ENCODE data around the gene PPARG.

Gene PPARG

DNA sequence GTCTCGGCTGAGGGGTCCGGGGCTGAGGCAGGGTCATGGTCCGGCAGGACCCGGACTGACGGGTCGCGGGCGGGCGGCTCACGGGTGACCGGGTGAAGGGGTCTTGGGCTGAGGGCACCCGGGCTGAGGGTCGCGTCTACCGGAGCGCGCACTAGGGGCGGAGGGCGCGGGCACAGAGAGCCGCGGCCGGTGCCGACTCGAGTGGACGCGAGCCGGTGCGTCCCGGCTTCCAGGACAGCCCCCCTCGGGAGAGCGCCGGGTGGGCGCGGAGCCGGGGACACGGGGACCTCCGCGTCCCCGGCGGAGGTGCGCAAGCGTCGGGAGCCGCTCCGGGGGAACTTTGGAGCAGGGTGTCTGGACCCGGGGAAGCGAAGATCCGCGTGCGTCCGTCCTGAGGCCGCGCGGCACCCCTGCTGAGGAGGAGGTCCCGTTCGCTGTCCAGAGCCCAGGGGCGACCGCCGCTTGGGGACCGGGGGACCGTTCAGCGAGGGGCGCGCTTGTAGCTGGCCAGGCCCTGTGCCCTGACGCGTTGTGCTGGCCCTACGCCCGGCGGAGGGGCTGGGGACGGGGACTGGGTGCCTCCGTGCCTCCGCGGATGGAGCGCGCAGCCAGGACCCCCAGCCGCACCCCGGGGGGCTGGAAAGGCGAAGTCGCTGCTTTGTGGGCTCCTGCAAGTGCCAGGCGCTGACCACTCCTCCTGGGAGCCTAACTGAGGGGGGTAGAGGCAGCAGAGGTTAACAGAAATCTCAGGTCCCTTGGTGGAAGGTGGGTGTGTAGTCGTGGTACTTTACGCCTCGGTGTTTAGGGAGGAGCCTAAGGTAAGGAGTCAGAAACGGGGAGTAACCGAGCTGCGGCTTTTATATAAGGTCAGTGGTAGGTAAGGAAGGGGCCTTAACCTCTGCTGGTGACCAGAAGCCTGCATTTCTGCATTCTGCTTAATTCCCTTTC lies at the start of gene PPARG:
TSS of gene PPARG (plus strand) at position 889 of the 948 bp plus-strand sequence. CDS start 90,642 bp downstream, outside the sequence.
- no peak for DNase-seq (ENCODE audit: insufficient read length, low spot score)
- TF ChIP-seq, protein P1, sequence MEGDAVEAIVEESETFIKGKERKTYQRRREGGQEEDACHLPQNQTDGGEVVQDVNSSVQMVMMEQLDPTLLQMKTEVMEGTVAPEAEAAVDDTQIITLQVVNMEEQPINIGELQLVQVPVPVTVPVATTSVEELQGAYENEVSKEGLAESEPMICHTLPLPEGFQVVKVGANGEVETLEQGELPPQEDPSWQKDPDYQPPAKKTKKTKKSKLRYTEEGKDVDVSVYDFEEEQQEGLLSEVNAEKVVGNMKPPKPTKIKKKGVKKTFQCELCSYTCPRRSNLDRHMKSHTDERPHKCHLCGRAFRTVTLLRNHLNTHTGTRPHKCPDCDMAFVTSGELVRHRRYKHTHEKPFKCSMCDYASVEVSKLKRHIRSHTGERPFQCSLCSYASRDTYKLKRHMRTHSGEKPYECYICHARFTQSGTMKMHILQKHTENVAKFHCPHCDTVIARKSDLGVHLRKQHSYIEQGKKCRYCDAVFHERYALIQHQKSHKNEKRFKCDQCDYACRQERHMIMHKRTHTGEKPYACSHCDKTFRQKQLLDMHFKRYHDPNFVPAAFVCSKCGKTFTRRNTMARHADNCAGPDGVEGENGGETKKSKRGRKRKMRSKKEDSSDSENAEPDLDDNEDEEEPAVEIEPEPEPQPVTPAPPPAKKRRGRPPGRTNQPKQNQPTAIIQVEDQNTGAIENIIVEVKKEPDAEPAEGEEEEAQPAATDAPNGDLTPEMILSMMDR (IDR thresholded peaks at IDR 0.05; ENCODE audit: insufficient read depth, missing control alignments) = no peak
- FAIRE-seq = no peak

DNA sequence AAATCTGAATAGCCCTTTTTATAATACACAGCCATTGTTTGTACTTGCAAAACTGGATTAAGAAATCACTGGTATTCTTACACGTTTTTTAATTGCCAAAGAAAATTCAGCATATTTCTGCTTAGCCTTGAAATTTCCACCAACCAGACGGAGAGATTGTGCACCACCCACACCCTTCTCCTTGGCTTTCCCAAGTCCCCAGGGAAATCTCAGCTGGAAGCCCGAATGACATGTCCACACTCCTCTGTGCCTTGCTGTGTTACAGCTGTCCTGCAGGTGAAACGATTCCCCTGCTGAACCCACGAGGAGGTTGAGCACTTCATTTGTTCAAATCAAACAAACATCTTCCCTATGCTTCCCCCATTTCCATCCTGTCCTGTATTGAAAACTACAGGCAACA lies 49.6 kb upstream of the PPARG start:
- no peak for FAIRE-seq
- DNase-seq (ENCODE audit: insufficient read length, low spot score) = no peak
- TF ChIP-seq, protein P1 (IDR thresholded peaks at IDR 0.05; ENCODE audit: insufficient read depth, missing control alignments) = no peak

GRCh38 chr3:12242772-12243171 lies 46.1 kb upstream of the PPARG start:
- FAIRE-seq = no peak

DNA sequence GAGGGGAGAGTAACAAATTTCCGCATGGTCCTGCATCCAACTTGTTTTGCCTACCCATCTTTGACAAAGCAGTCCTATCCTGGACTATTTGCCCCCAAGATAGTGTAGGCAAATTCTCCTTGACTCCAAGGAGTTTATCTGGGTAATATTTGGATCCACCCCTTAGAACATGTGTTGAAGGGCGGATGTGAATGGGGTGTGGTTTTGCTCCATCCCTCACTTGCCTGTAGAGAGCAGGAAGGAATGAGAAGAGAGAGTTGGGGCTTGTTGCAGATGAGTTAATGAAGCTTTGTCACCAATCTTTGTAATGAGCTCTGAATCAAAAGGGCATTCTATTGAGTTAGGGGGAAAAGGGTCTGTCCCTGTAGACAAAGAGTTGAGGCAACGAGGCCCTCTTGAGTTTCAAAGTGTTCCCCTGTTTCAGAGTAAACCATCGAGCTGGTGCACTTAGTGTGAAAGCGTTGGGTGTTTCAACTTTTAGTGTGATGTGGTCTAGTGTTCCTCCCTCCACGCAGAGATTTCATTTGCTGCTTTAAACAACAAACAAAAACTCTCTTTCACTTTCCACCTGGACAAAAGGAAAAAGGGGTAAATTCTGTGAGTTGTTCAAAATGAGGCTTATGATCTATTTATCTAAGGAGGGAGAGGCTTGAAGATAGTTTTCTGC lies 42.2 kb upstream of the PPARG start:
- no peak for DNase-seq (ENCODE audit: insufficient read length, low spot score)
- TF ChIP-seq, protein P1 (IDR thresholded peaks at IDR 0.05; ENCODE audit: insufficient read depth, missing control alignments) = no peak
- no peak for FAIRE-seq

More at GRCh38 chr3:12242772-12243171, 46.1 kb upstream of the PPARG start:
- no peak for DNase-seq (ENCODE audit: insufficient read length, low spot score)
- TF ChIP-seq, protein P1 (IDR thresholded peaks at IDR 0.05; ENCODE audit: insufficient read depth, missing control alignments) = no peak

DNA sequence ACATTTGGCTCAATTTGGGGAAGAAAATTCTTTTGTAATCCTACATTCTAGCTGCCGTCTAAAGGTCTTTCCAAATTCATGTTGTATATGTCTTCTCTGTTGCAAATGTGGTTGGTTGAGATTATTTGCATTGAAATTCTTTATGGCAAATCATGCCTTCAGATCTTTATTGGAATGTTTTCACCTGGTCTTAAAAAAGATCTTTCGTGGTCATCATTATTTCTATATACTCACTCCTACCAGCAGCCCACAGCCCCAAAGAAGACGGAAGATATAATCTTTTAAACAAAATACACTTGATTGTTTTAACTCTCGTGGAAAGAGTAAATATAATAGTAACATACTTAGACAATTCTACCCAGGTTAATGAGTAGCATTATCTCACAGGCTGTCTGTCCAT lies 41.5 kb upstream of the PPARG start:
- no peak for FAIRE-seq
- no peak for DNase-seq (ENCODE audit: insufficient read length, low spot score)
- TF ChIP-seq, protein P1 (IDR thresholded peaks at IDR 0.05; ENCODE audit: insufficient read depth, missing control alignments) = no peak

GRCh38 chr3:12249519-12249918 lies 39.4 kb upstream of the PPARG start:
- no peak for FAIRE-seq
- TF ChIP-seq, protein P1 (IDR thresholded peaks at IDR 0.05; ENCODE audit: insufficient read depth, missing control alignments) = no peak
- no peak for DNase-seq (ENCODE audit: insufficient read length, low spot score)

Measured in D721Med (cell line).